Stomach (tissue), 9 donors: ENCODE measurements around the gene ACSL3. TPM values are rescaled to one million over a fixed set of nuclear protein-coding genes. Genes with fewer than 3 reads are reported as not detected.

Source experiments
- DNase-seq, 2 donors: peaks; one replicate each; pipeline versions ENCODE4 v3.0.0 to v3.0.0-alpha.2; 2013 to 2019
- H3K27ac ChIP-seq, 5 donors: fragments of 200-600 bp in 4 of 5; sonication (generic) in 4 of 5; one replicate each; pipeline ENCODE4 v1.5.1; 2013 to 2019; ENCODE audit warnings: mild to moderate bottlenecking in 1 of 5, moderate library complexity in 1 of 5
- H3K27me3 ChIP-seq, 3 donors: fragments of 200-600 bp; sonication (generic); one replicate each; pipeline ENCODE4 v1.5.1; 2017 to 2019; ENCODE audit warnings: mixed run types in 1 of 3
- H3K36me3 ChIP-seq, 4 donors: fragments of 200-600 bp; sonication (generic); 1 replicate in 3 of 4; 2 replicates in 1 of 4; pipeline ENCODE4 v1.5.1; 2016 to 2019
- H3K4me1 ChIP-seq, 4 donors: fragments of 200-600 bp; sonication (generic); one replicate each; pipeline ENCODE4 v1.5.1; 2016 to 2019
- H3K4me3 ChIP-seq, 4 donors: fragments of 200-600 bp; sonication (generic) in 3 of 4; one replicate each; pipeline ENCODE4 v1.5.1; 2016 to 2019; ENCODE audit warnings: mild to moderate bottlenecking in 1 of 4
- H3K9me3 ChIP-seq, 4 donors: fragments of 200-600 bp; sonication (generic); one replicate each; pipeline ENCODE4 v1.5.1; 2016 to 2019
- CTCF ChIP-seq, 7 experiments: fragments of 450-650 bp in 4 of 7; fragments of 200-600 bp in 3 of 7; sonication (generic) in 3 of 7; IDR thresholded peaks; one replicate each; pipeline ENCODE4 v1.5.1; 2016 to 2019; ENCODE audit warnings: antibody characterized with exemption in 7 of 7, control low read depth in 2 of 7, mild to moderate bottlenecking in 1 of 7
- EP300 ChIP-seq: sonication (generic); formaldehyde crosslinking; IDR thresholded peaks from one replicate; pipeline ENCODE4 v1.6.1; 2017; ENCODE audit warnings: antibody characterized with exemption
- POLR2A ChIP-seq, 4 donors: fragments of 450-650 bp; IDR thresholded peaks; one replicate each; pipeline ENCODE4 v1.6.1; 2016; ENCODE audit warnings: antibody characterized with exemption in 4 of 4, control low read depth in 2 of 4, mild to moderate bottlenecking in 1 of 4, moderate library complexity in 1 of 4
- POLR2AphosphoS5 ChIP-seq, 3 donors: sonication (generic); formaldehyde crosslinking; IDR thresholded peaks; one replicate each; pipeline ENCODE4 v1.6.1; 2016; ENCODE audit warnings: antibody characterized with exemption in 3 of 3
- WGBS, 5 donors: extraction: QIAGEN DNeasy Blood & Tissue Kit in 3 of 5; methylation state at CpG; one replicate each; pipeline versions ENCODE4 v1.1.5 to v1.1.7; 2013 to 2018; 5-methylcytosine and 5-hydroxymethylcytosine counted together
- intact Hi-C: fragments of 100-400 bp; cut with DNase I; formaldehyde crosslinking; loops from one replicate; pipeline ENCODE4 v1.15.1; 2023; ENCODE audit warnings: low total_unique reads
- polyA plus RNA-seq, 3 donors: library from polyadenylated mRNA; stranded (reverse); fragments of 200-250 nt; gene quantifications; one replicate each; pipeline ENCODE4 v1.2.3, GENCODE V29; 2013
- total RNA-seq, 5 donors: library from RNA; depleted of rRNA; stranded (reverse); fragments of >200 nt; gene quantifications; one replicate each; pipeline versions ENCODE4 v1.1.0 to v1.2.3, GENCODE V29; 2014 to 2016
- donor health status: healthy with polysubstance abuse.
- donor health status: Bipolar disorder and iron deficiency.
- donor health status: healthy.

ACSL3 gene
- total and polyA plus RNA-seq, 8 donors, result 10.5 to 234 (median 52.9) TPM

DNA sequence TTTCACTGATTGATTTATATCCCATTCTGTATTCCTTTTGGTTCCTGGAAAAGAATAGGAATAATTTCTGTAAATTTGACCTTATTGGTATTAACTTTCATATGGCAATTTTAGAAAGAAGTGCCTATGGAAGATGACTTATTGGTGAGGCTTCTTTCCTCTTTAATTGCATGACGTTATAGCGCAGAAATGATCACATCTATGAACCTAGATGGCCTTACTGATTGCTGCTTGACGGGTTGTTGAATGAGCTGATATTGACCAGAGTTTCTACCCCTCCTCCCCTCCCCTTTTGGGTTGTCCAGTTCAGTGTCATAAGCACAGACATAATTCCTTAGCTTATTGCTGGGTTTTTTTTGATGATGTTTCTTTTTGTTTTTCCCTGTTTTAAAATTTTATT lies 14.6 kb downstream of the ACSL3 start:
- Histone ChIP-seq H3K27me3 (no peaks in the 10 kb centered on the region), H3K36me3 (no peaks in the 10 kb centered on the region), H3K4me1 (peaks cover 22 to 93% (median 64%) of the 10 kb centered on the region in 4 donors), H3K9me3 (no peaks in the 10 kb centered on the region), H3K27ac (no peak overlapping the region), H3K4me3 (no peak overlapping the region)
- TF ChIP-seq EP300 (no peak), POLR2A (IDR thresholded peaks at IDR 0.05) (no peak), CTCF (IDR thresholded peaks at IDR 0.05) (no peak), POLR2AphosphoS5 (IDR thresholded peaks at IDR 0.05) (no peak)
- WGBS, 5 donors, result 50 to 80% (median 61%) methylated on average over 3 of the region's 3 CpGs
- no peak for DNase-seq
- intact Hi-C loops, result no loop called here

DNA sequence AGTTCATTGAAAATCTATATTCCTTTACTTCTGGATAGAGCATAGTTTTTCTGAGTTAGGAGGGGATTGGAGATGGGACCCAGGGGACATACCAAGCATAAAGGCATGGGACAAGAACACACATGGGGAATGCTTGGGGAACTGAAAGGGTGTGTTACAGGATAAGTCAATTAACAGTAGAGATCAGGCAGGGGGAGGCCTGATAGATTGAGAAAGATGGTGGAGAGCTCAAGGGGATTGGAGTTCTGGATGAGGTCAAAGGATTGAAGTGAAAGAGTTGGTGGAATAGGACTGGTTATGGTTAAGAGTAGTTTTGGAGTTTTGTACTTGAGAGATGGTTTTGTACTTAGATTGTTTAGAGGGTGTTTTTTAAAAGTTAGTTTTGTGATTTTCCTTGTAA lies 16.1 kb downstream of the ACSL3 start:
- Histone ChIP-seq H3K9me3 (no peaks in the 10 kb centered on the region), H3K27me3 (no peaks in the 10 kb centered on the region), H3K4me1 (peaks cover 17 to 88% (median 62%) of the 10 kb centered on the region in 4 donors), H3K4me3 (no peak overlapping the region), H3K36me3 (no peaks in the 10 kb centered on the region), H3K27ac (peak overlapping the region in 3 of 5 donors; percentile 1 to 71 (median 49))
- intact Hi-C loops, result no loop called here
- no peak for DNase-seq
- no peak for TF ChIP-seq EP300
- TF ChIP-seq POLR2A (IDR thresholded peaks at IDR 0.05), result no peak
- TF ChIP-seq CTCF (IDR thresholded peaks at IDR 0.05), result no peak
- no peak for TF ChIP-seq POLR2AphosphoS5 (IDR thresholded peaks at IDR 0.05)

GRCh38 chr2:222877556-222878300 lies 16.9 kb downstream of the ACSL3 start:
- H3K27ac ChIP-seq, result peak overlapping the region in 4 of 5 donors; percentile 34 to 71 (median 50)
- peaks cover 17 to 88% (median 61%) of the 10 kb centered on the region in 4 donors for H3K4me1 ChIP-seq
- H3K9me3 ChIP-seq, result no peaks in the 10 kb centered on the region
- DNase-seq, result no peak
- no peak overlapping the region for H3K4me3 ChIP-seq
- 37 to 67% (median 51%) methylated on average over 2 of the region's 2 CpGs for WGBS, 5 donors
- H3K27me3 ChIP-seq, result no peaks in the 10 kb centered on the region
- no peaks in the 10 kb centered on the region for H3K36me3 ChIP-seq
- intact Hi-C loops, result no loop called here
- TF ChIP-seq POLR2A (IDR thresholded peaks at IDR 0.05), result no peak
- no peak for TF ChIP-seq EP300
- TF ChIP-seq POLR2AphosphoS5 (IDR thresholded peaks at IDR 0.05), result no peak
- TF ChIP-seq CTCF (IDR thresholded peaks at IDR 0.05), result no peak

- Histone ChIP-seq H3K36me3 (no peaks in the 10 kb centered on the region), H3K9me3 (no peaks in the 10 kb centered on the region), H3K4me1 (peaks cover 21 to 91% (median 65%) of the 10 kb centered on the region in 4 donors), H3K27ac (peak overlapping the region; percentile 34 to 71 (median 52)), H3K27me3 (no peaks in the 10 kb centered on the region), H3K4me3 (no peak overlapping the region)
- WGBS, 5 donors, result 40 to 69% (median 46%) methylated on average over 5 of the region's 5 CpGs
- intact Hi-C loops, result no loop called here
- DNase-seq, result peak in 1 of 2 donors; percentile 60
- TF ChIP-seq POLR2A (IDR thresholded peaks at IDR 0.05), result no peak
- peak in 2 of 3 donors; percentile 61 to 88 for TF ChIP-seq POLR2AphosphoS5 (IDR thresholded peaks at IDR 0.05)
- no peak for TF ChIP-seq CTCF (IDR thresholded peaks at IDR 0.05)
- TF ChIP-seq EP300, result no peak
These were observed 17.6 kb downstream of the ACSL3 start for GRCh38 chr2:222878301-222878876.
